T47D (cell line): ENCODE data around the gene KLF6.

Experiments
- DNase-seq, 2 experiments: peaks; one replicate each; pipeline versions ENCODE4 v3.0.0 to v3.0.0-alpha.2; 2011 to 2012; ENCODE audit warnings: low read depth in 1 of 2, low spot score in 1 of 2
- JUND ChIP-seq: IDR thresholded peaks from 2 replicates; pipeline ENCODE4 v1.6.1; 2012; ENCODE audit warnings: low read depth
- in situ Hi-C: cut with HindIII; loops from 2 replicates; pipeline ENCODE4 v1.10.0; 2016; ENCODE audit warnings: low sequenced_read_pairs, low pct_unique_long_range_greater_than_20kb

Gene KLF6

GRCh38 chr10:3774018-3774813, 10.8 kb downstream of the KLF6 start:
- in situ Hi-C loops: no loop called here
- TF ChIP-seq JUND: no peak
- DNase-seq: no peak

GRCh38 chr10:3773460-3774017, 11.5 kb downstream of the KLF6 start:
- no peak for TF ChIP-seq JUND
- in situ Hi-C loops: no loop called here
- DNase-seq: no peak

GRCh38 chr10:3772361-3773171, 12.4 kb downstream of the KLF6 start:
- no peak for DNase-seq
- TF ChIP-seq JUND: no peak
- in situ Hi-C loops: no loop called here

GRCh38 chr10:3770611-3771110, 14.3 kb downstream of the KLF6 start:
- no peak for TF ChIP-seq JUND
- in situ Hi-C loops: no loop called here
- DNase-seq: no peak

GRCh38 chr10:3769556-3769955, 15.5 kb downstream of the KLF6 start:
- DNase-seq: no peak
- in situ Hi-C loops: no loop called here
- no peak for TF ChIP-seq JUND

GRCh38 chr10:3766046-3766756, 18.8 kb downstream of the KLF6 start:
- no peak for DNase-seq
- TF ChIP-seq JUND: no peak
- in situ Hi-C loops: no loop called here

- in situ Hi-C loops: no loop called here
- DNase-seq: no peak
- TF ChIP-seq JUND: no peak
Observed at GRCh38 chr10:3765146-3765545, 19.9 kb downstream of the KLF6 start.

GRCh38 chr10:3764626-3765112, 20.3 kb downstream of the KLF6 start:
- no peak for DNase-seq
- TF ChIP-seq JUND: no peak
- in situ Hi-C loops: no loop called here

- DNase-seq: no peak
- no peak for TF ChIP-seq JUND
- in situ Hi-C loops: no loop called here
Observed at GRCh38 chr10:3763852-3764625, 21.0 kb downstream of the KLF6 start.

- in situ Hi-C loops: no loop called here
- no peak for DNase-seq
- no peak for TF ChIP-seq JUND
Observed at GRCh38 chr10:3763035-3763456, 22.0 kb downstream of the KLF6 start.

GRCh38 chr10:3762309-3762708, 22.7 kb downstream of the KLF6 start:
- in situ Hi-C loops: no loop called here
- TF ChIP-seq JUND: no peak
- DNase-seq: no peak
